MCF 10A (cell line): ENCODE data around the gene ZNF423. TPM values are rescaled to one million over a fixed set of nuclear protein-coding genes. Genes with fewer than 3 reads are reported as not detected.

Experiments
- BruUV-seq: library from RNA; stranded (reverse); fragments of 400-500 nt; replicated peaks from 2 replicates; lab custom pipeline; 2021; lab: Mats Ljungman, UMichigan
- CTCF ChIA-PET: fragments of 300-600 bp; sonication (Branson Sonifier 250); formaldehyde crosslinking; extraction: SDS; loops from one replicate; lab custom pipeline; 2021; ENCODE audit warnings: antibody characterized with exemption, inconsistent platforms; lab: Yijun Ruan, JAX
- POLR2A ChIA-PET: fragments of 300-600, 350-650 bp; sonication (Branson Sonifier 250); formaldehyde crosslinking; extraction: SDS; loops from one replicate; lab custom pipeline; 2020; ENCODE audit warnings: antibody characterized with exemption, inconsistent platforms; lab: Yijun Ruan, JAX
- DNase-seq: peaks from one replicate; pipeline ENCODE4 v3.0.0-alpha.2; 2018; ENCODE audit not compliant: unreplicated experiment
- H3K27ac Mint-ChIP-seq: one replicate; pipeline ENCODE4 v1.8.0; 2022; ENCODE audit warnings: mild to moderate bottlenecking, low read depth, mixed read lengths; ENCODE audit not compliant: unreplicated experiment
- H3K27me3 Mint-ChIP-seq: one replicate; pipeline ENCODE4 v1.8.0; 2022; ENCODE audit warnings: mixed read lengths; ENCODE audit not compliant: insufficient read depth, unreplicated experiment
- H3K36me3 Mint-ChIP-seq: one replicate; pipeline ENCODE4 v1.8.0; 2022; ENCODE audit warnings: mild to moderate bottlenecking, moderate library complexity, mixed read lengths; ENCODE audit not compliant: insufficient read depth, unreplicated experiment
- H3K4me1 Mint-ChIP-seq: one replicate; pipeline ENCODE4 v1.8.0; 2022; ENCODE audit warnings: mixed read lengths; ENCODE audit not compliant: insufficient read depth, unreplicated experiment
- H3K4me3 Mint-ChIP-seq: one replicate; pipeline ENCODE4 v1.8.0; 2022; ENCODE audit warnings: mild to moderate bottlenecking, moderate library complexity, mixed read lengths; ENCODE audit not compliant: unreplicated experiment
- H3K9me3 Mint-ChIP-seq: one replicate; pipeline ENCODE4 v1.8.0; 2022; ENCODE audit warnings: mixed read lengths; ENCODE audit not compliant: unreplicated experiment
- intact Hi-C: fragments of 100-400 bp; cut with micrococcal nuclease; formaldehyde crosslinking; loops from 2 replicates; pipeline ENCODE4 v1.14.1; 2022
- total RNA-seq: library from RNA; stranded (reverse); gene quantifications from 2 replicates; pipeline ENCODE4 v1.2.3, GENCODE V29; 2022
- TF ChIP-seq, protein P1 (sequence below): fragments of 200-600 bp; IDR thresholded peaks from one replicate; pipeline ENCODE4 v1.8.0; 2022; ENCODE audit warnings: antibody characterized with exemption, mild to moderate bottlenecking; ENCODE audit not compliant: unreplicated experiment

Gene ZNF423
- total RNA-seq, 1 experiment from 2014 or later = not detected

DNA sequence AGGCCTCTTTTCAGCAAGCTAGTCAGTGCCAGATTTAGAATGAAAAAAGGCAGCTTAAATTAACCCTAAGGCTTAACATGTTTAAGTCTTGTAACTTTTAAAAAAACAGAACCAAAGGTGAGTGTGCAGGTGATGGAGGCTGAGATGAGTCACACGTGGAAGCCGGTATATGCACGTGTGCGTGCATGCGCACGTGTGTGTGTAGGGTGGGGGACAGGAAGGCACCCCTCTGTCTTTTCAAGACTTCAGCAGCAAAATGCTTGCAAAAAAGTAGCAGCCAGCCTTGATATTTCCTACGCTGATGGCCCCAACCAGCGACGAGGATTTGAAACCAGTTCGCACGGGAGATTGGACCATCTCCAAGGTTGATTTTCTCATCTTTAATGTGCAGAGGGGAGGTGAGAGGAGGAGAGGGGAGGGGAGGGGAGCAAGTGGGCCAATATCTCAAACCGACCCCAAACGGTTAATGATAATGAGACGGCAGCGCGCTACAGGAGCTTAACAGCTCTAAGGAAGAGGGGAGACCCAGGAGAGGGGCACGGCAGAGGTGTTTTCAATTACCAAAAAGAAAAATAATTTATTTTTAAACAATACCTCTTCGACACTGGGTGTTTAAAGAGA is 154.7 kb downstream of the ZNF423 start:
- POLR2A ChIA-PET = no interaction called here
- no peak overlapping the region for H3K4me3 Mint-ChIP-seq
- TF ChIP-seq, protein P1, sequence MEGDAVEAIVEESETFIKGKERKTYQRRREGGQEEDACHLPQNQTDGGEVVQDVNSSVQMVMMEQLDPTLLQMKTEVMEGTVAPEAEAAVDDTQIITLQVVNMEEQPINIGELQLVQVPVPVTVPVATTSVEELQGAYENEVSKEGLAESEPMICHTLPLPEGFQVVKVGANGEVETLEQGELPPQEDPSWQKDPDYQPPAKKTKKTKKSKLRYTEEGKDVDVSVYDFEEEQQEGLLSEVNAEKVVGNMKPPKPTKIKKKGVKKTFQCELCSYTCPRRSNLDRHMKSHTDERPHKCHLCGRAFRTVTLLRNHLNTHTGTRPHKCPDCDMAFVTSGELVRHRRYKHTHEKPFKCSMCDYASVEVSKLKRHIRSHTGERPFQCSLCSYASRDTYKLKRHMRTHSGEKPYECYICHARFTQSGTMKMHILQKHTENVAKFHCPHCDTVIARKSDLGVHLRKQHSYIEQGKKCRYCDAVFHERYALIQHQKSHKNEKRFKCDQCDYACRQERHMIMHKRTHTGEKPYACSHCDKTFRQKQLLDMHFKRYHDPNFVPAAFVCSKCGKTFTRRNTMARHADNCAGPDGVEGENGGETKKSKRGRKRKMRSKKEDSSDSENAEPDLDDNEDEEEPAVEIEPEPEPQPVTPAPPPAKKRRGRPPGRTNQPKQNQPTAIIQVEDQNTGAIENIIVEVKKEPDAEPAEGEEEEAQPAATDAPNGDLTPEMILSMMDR = no peak
- no peaks in the 10 kb centered on the region for H3K4me1 Mint-ChIP-seq
- intact Hi-C loops = no loop called here
- no peak for DNase-seq
- BruUV-seq = no TSS peak
- no peak overlapping the region for H3K27ac Mint-ChIP-seq
- H3K27me3 Mint-ChIP-seq = peaks cover 23% of the 10 kb centered on the region
- CTCF ChIA-PET = interaction anchor here (0.8 kb wide), 1 partner anchor 156 kb away, joined by 5 read pairs; no protein-coding TSS in a partner anchor
- H3K36me3 Mint-ChIP-seq = no peaks in the 10 kb centered on the region
- H3K9me3 Mint-ChIP-seq = no peaks in the 10 kb centered on the region

DNA sequence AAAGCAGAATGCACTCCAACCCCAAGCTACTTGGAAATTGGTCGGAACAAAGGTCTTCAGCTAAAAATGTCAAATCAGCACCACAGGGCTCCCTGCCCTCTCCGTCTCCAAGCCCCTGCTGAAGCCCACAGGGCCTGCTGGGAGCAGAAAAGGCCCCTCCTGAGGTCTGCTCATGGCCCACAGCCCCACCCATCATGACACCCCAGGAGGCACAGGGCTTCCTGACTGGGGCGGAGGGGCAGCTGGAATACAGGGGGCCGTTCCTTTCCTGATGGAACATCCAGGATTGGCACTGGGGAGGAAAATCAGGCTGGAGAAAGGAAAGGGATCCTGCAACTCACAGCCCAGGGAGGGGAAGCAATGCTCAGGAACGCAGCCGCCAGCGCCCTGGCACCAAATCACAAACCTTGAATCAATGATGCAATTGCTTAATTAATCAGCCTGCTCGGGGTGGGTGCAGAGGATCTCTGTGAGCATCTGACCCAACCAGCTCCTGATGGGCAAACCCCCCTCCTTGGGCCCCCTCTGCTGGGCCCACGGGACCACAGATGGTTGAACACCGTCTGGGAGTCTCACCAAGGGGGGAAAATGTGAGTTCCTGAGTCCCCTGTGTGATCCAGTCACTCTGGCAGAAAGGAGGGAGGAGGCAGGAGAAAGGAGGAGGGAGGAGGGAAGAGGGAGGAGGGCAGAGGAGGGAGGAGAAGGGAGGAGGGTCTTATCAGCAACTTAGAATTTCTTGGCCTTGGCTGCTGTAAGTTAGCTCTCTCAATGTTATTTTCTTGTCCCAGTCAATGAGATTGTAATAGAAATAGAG is 155.5 kb downstream of the ZNF423 start:
- POLR2A ChIA-PET = no interaction called here
- no peak overlapping the region for H3K27ac Mint-ChIP-seq
- DNase-seq = no peak
- TF ChIP-seq, protein P1 = no peak
- peaks cover 23% of the 10 kb centered on the region for H3K27me3 Mint-ChIP-seq
- intact Hi-C loops = no loop called here
- H3K9me3 Mint-ChIP-seq = no peaks in the 10 kb centered on the region
- BruUV-seq = no TSS peak
- H3K4me3 Mint-ChIP-seq = no peak overlapping the region
- H3K4me1 Mint-ChIP-seq = no peaks in the 10 kb centered on the region
- no peaks in the 10 kb centered on the region for H3K36me3 Mint-ChIP-seq
- CTCF ChIA-PET = interaction anchor here (0.7 to 0.8 kb wide), 3 partner anchors 8 to 572 kb away, joined by 3 to 5 read pairs (median 4); no protein-coding TSS in a partner anchor

DNA sequence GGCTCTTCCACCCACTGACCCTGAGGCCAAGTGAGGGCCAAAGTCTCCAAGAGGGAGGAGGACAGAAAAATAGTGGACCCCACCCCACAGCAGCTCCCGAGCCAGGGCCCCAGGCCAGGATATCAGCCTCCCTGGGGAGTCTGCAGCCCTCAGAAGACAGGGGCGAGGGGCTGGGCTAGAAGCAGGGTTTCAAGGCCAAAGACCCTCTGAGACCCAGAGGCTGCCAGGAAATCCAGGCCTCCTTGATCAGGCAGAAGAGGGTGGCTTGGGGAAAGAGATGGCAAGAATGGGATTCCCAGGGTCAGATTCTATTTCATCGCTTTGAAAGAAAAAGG is 156.1 kb downstream of the ZNF423 start:
- H3K27me3 Mint-ChIP-seq = peaks cover 25% of the 10 kb centered on the region
- ChIA-PET CTCF (interaction anchor here (0.7 kb wide), 2 partner anchors 9 to 571 kb away, joined by 3 to 4 read pairs; no protein-coding TSS in a partner anchor), POLR2A (no interaction called here)
- no peaks in the 10 kb centered on the region for H3K9me3 Mint-ChIP-seq
- intact Hi-C loops = no loop called here
- H3K4me3 Mint-ChIP-seq = no peak overlapping the region
- no peaks in the 10 kb centered on the region for H3K36me3 Mint-ChIP-seq
- TF ChIP-seq, protein P1 = no peak
- no peaks in the 10 kb centered on the region for H3K4me1 Mint-ChIP-seq
- no peak overlapping the region for H3K27ac Mint-ChIP-seq
- no TSS peak for BruUV-seq
- no peak for DNase-seq
